GM23248 (cell line): ENCODE data around the gene FKBP1A. TPM values are rescaled to one million over a fixed set of nuclear protein-coding genes. Genes with fewer than 3 reads are reported as not detected.

Experiments used
- DNase-seq: peaks from one replicate; pipeline ENCODE4 v3.0.0-alpha.2; 2015
- H2AFZ ChIP-seq: fragments of 200-600 bp; sonication (generic); 2 replicates; pipeline ENCODE4 v1.6.1; 2016; ENCODE audit warnings: antibody characterized with exemption
- H3F3A ChIP-seq: fragments of 200-600 bp; sonication (generic); 2 replicates; pipeline ENCODE4 v1.6.1; 2016; ENCODE audit warnings: mild to moderate bottlenecking, antibody characterized with exemption, mixed run types; ENCODE audit not compliant: insufficient read depth
- H3K27ac ChIP-seq: fragments of 200-600 bp; sonication (generic); 2 replicates; pipeline ENCODE4 v1.5.1; 2016; ENCODE audit warnings: mild to moderate bottlenecking
- H3K27me3 ChIP-seq: fragments of 200-600 bp; sonication (generic); replicated peaks from 2 replicates; pipeline ENCODE4 v1.6.1; 2016; ENCODE audit warnings: mild to moderate bottlenecking; ENCODE audit not compliant: insufficient read depth
- H3K36me3 ChIP-seq: fragments of 200-600 bp; sonication (generic); 2 replicates; pipeline ENCODE4 v1.6.1; 2016; ENCODE audit warnings: low read depth, mild to moderate bottlenecking
- H3K4me1 ChIP-seq: fragments of 200-600 bp; sonication (generic); 2 replicates; pipeline ENCODE4 v1.6.1; 2016; ENCODE audit warnings: mild to moderate bottlenecking; ENCODE audit not compliant: insufficient read depth
- H3K4me2 ChIP-seq: fragments of 200-600 bp; sonication (generic); one replicate; pipeline ENCODE4 v1.6.1; 2016; ENCODE audit warnings: mild to moderate bottlenecking; ENCODE audit not compliant: unreplicated experiment
- H3K4me3 ChIP-seq: fragments of 200-600 bp; sonication (generic); 2 replicates; pipeline ENCODE4 v1.5.1; 2016; ENCODE audit warnings: mild to moderate bottlenecking
- H3K79me2 ChIP-seq: fragments of 200-600 bp; sonication (generic); 2 replicates; pipeline ENCODE4 v1.6.1; 2016; ENCODE audit warnings: mild to moderate bottlenecking; ENCODE audit not compliant: insufficient read depth
- H3K9ac ChIP-seq: fragments of 200-600 bp; sonication (generic); 2 replicates; pipeline ENCODE4 v1.6.1; 2016; ENCODE audit warnings: mild to moderate bottlenecking
- H3K9me2 ChIP-seq: fragments of 200-600 bp; sonication (generic); 2 replicates; pipeline ENCODE4 v1.6.1; 2016; ENCODE audit warnings: mixed run types, mild to moderate bottlenecking, moderate library complexity; ENCODE audit not compliant: insufficient read depth
- H3K9me3 ChIP-seq: fragments of 200-600 bp; sonication (generic); one replicate; pipeline ENCODE4 v1.6.1; 2017; ENCODE audit warnings: low read depth
- H4K20me1 ChIP-seq: fragments of 200-600 bp; sonication (generic); 2 replicates; pipeline ENCODE4 v1.6.0; 2016; ENCODE audit not compliant: insufficient read depth
- EZH2 ChIP-seq: fragments of 200-600 bp; sonication (generic); IDR thresholded peaks from 2 replicates; pipeline ENCODE4 v1.6.1; 2018; ENCODE audit warnings: antibody characterized with exemption, mild to moderate bottlenecking; ENCODE audit not compliant: insufficient read depth, poor library complexity, severe bottlenecking
- EZH2phosphoT487 ChIP-seq: fragments of 200-600 bp; sonication (generic); IDR thresholded peaks from 2 replicates; pipeline ENCODE4 v1.6.1; 2018; ENCODE audit warnings: antibody characterized with exemption, moderate library complexity, mild to moderate bottlenecking, low read depth; ENCODE audit not compliant: insufficient read depth
- WGBS, 2 experiments: methylation state at CpG; one replicate each; pipeline ENCODE4 v1.1.6; 2015 to 2017; ENCODE audit warnings: low lambda C conversion rate in 2 of 2, low coverage in 1 of 2; ENCODE audit errors: missing lambda C conversion rate in 2 of 2; 5-methylcytosine and 5-hydroxymethylcytosine counted together
- in situ Hi-C: fragments of 300-500 bp; cut with MboI; formaldehyde crosslinking; loops from 2 replicates; pipeline ENCODE4 v1.15.0; 2020
- polyA plus RNA-seq: library from polyadenylated mRNA; unstranded; fragments of >200 nt; fragmentation: Nextera tagmentation; extraction: Ambion mirVana; gene quantifications from 2 replicates; pipeline ENCODE4 v1.2.1, GENCODE V29; 2016
- total RNA-seq: library from RNA; depleted of rRNA; stranded (reverse); fragments of >200 nt; shearing (Covaris generic); gene quantifications from 2 replicates; pipeline ENCODE4 v1.2.3, GENCODE V29; 2014

Gene FKBP1A
- total and polyA plus RNA-seq, 2 experiments from 2014 or later, result 162 to 844 TPM

DNA sequence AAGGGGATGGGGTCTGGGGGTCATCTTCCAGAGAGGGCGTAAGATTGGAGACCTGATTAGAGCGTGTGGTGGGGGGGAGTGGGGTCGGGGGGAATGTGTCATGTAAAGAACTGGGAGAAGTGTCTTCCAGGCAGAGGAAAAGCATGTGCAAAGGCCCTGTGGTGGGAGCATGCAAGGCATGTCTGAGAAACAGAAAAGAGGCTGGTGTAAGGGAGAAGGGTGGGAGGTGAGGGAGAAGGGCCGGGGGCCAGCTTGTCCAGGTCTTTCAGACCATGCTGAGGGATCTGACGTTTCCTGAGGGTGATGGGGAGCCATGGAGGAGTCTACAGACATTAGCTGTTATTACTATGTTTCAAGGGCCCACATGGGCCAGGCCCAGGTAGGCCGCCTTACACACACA lies 30.4 kb upstream of the FKBP1A start:
- H3K9me3 ChIP-seq, result no peaks in the 10 kb centered on the region
- no peaks in the 10 kb centered on the region for H3K27me3 ChIP-seq
- no peaks in the 10 kb centered on the region for H3K9me2 ChIP-seq
- H2AFZ ChIP-seq, result peak overlapping the region; percentile 50
- H3K4me2 ChIP-seq, result no peak overlapping the region
- peaks cover 9% of the 10 kb centered on the region for H3F3A ChIP-seq
- no peak overlapping the region for H3K27ac ChIP-seq
- no peak for TF ChIP-seq EZH2
- no peak for TF ChIP-seq EZH2phosphoT487
- no peaks in the 10 kb centered on the region for H3K36me3 ChIP-seq
- no peak for DNase-seq
- H3K9ac ChIP-seq, result no peak overlapping the region
- peaks cover 9% of the 10 kb centered on the region for H3K4me1 ChIP-seq
- H3K4me3 ChIP-seq, result no peak overlapping the region
- in situ Hi-C loops, result no loop called here
- WGBS, 2 experiments, result 87 to 92% methylated on average over 6 of the region's 6 CpGs
- H4K20me1 ChIP-seq, result no peaks in the 10 kb centered on the region
- no peaks in the 10 kb centered on the region for H3K79me2 ChIP-seq

DNA sequence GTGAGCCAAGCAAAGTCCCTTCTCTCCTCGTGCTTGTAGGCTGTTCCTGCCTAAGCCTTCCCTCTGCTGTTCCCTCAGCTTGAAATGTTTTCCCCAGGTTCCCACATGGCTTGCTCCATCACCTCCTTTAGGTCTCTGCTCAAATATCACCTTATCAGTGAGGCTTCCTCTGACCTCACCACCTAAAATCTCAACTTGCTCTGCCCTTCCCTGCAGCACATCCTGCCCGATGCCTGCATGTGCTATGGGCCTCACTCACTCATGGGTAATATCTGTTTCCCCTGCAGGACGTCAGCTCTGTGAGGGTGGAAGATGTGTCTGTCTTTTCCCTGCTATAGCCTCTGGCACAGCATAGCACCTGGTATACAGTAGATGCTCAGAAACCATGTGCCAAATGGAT lies 29.9 kb upstream of the FKBP1A start:
- no peaks in the 10 kb centered on the region for H3K36me3 ChIP-seq
- H3K4me3 ChIP-seq, result no peak overlapping the region
- H3K9me3 ChIP-seq, result no peaks in the 10 kb centered on the region
- H3K27ac ChIP-seq, result no peak overlapping the region
- no peak overlapping the region for H3K9ac ChIP-seq
- no peaks in the 10 kb centered on the region for H3K27me3 ChIP-seq
- WGBS, 2 experiments, result 54 to 60% methylated on average over 3 of the region's 3 CpGs
- H3K4me1 ChIP-seq, result peaks cover 13% of the 10 kb centered on the region
- H3F3A ChIP-seq, result peaks cover 14% of the 10 kb centered on the region
- in situ Hi-C loops, result no loop called here
- no peaks in the 10 kb centered on the region for H3K79me2 ChIP-seq
- TF ChIP-seq EZH2 (no peak), EZH2phosphoT487 (no peak)
- DNase-seq, result no peak
- no peak overlapping the region for H3K4me2 ChIP-seq
- no peaks in the 10 kb centered on the region for H3K9me2 ChIP-seq
- H4K20me1 ChIP-seq, result no peaks in the 10 kb centered on the region
- no peak overlapping the region for H2AFZ ChIP-seq

DNA sequence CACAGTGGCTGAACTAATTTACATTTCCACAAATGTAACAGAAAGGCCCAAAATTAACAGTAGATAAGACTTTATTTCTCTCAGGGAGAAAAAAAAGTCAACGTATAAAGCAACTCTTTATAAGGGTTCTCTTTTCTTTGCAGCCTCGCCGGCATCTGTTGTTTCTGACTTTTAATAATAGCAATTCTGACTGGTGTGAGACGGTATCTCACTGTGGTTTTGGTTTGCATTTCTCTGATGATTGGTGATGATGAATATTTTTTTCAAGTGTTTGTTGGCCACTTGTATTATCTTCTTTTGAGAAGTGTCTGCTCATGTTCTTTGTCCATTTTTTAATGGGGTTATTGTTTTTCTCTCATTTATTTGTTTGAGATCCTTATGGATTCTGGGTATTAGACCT lies 27.2 kb upstream of the FKBP1A start:
- Histone ChIP-seq H3F3A (peaks cover 36% of the 10 kb centered on the region), H3K36me3 (no peaks in the 10 kb centered on the region), H3K4me1 (peaks cover 38% of the 10 kb centered on the region), H4K20me1 (no peaks in the 10 kb centered on the region), H3K4me3 (no peak overlapping the region), H3K27ac (no peak overlapping the region), H3K27me3 (no peaks in the 10 kb centered on the region), H3K9me2 (no peaks in the 10 kb centered on the region), H3K79me2 (no peaks in the 10 kb centered on the region), H3K9ac (no peak overlapping the region), H2AFZ (no peak overlapping the region), H3K4me2 (no peak overlapping the region), H3K9me3 (no peaks in the 10 kb centered on the region)
- no peak for DNase-seq
- TF ChIP-seq EZH2phosphoT487 (no peak), EZH2 (no peak)
- in situ Hi-C loops, result no loop called here
- WGBS, 2 experiments, result 91 to 96% methylated on average over 4 of the region's 4 CpGs

DNA sequence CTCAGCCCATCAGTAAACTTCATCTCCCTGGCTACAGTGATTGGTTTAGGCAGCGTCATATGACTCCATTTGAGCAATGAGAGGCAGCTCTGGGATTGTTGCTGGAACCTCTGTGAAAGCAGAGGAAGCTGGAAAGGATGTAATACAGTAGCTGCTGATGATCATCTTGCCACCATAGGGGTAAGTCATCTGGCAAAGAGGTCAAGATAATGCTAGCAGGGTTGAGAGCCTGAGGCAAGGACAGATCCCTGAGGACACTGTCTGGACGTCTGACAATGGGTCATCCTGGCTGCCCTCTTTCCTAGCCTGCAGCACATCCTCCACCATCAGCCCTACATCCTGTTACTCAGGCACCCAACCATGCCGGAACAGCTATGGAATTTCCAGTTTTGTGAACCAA lies 25.5 kb upstream of the FKBP1A start:
- in situ Hi-C loops, result no loop called here
- no peak for TF ChIP-seq EZH2
- TF ChIP-seq EZH2phosphoT487, result no peak
- Histone ChIP-seq H3K4me3 (no peak overlapping the region), H3K9me3 (no peaks in the 10 kb centered on the region), H3K4me1 (peaks cover 44% of the 10 kb centered on the region), H3K9ac (peak overlapping the region; percentile 26; the same call in 1 of the 2 replicates), H3K27me3 (no peaks in the 10 kb centered on the region), H4K20me1 (no peaks in the 10 kb centered on the region), H3F3A (peaks cover 36% of the 10 kb centered on the region), H3K79me2 (no peaks in the 10 kb centered on the region), H3K9me2 (no peaks in the 10 kb centered on the region), H2AFZ (peak overlapping the region; percentile 19), H3K36me3 (no peaks in the 10 kb centered on the region), H3K4me2 (peak overlapping the region; percentile 39), H3K27ac (peak overlapping the region; percentile 86)
- DNase-seq, result peak; percentile 72
- 35 to 36% methylated on average over 3 of the region's 3 CpGs for WGBS, 2 experiments

DNA sequence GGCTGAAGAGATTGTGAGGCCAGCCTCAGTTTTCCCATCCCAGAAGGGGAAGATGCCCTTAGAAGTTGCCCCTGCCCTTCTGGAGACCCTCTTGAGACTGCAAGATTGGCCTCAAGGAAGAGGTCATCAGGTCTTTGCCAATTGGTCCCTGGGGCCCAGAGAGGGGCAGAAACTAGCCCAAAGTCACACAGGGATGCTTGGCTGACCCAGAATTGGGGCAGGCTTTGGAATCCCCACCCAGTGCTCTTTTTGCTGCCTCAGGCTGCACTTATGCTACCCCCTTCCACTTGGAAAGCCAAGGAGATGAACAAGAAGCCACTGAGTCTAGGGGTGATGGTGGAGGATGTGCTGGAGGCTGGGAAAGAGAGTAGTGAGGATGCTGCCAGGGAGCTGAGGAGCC lies 24.9 kb upstream of the FKBP1A start:
- DNase-seq, result no peak
- peaks cover 36% of the 10 kb centered on the region for H3F3A ChIP-seq
- H3K4me1 ChIP-seq, result peaks cover 44% of the 10 kb centered on the region
- H2AFZ ChIP-seq, result no peak overlapping the region
- H4K20me1 ChIP-seq, result no peaks in the 10 kb centered on the region
- no peaks in the 10 kb centered on the region for H3K27me3 ChIP-seq
- H3K27ac ChIP-seq, result peak overlapping the region; percentile 86
- peak overlapping the region; percentile 10 for H3K4me2 ChIP-seq
- H3K36me3 ChIP-seq, result no peaks in the 10 kb centered on the region
- H3K9me3 ChIP-seq, result no peaks in the 10 kb centered on the region
- in situ Hi-C loops, result no loop called here
- H3K9ac ChIP-seq, result peak overlapping the region; percentile 26; the same call in 1 of the 2 replicates
- no peaks in the 10 kb centered on the region for H3K9me2 ChIP-seq
- TF ChIP-seq EZH2, result no peak
- TF ChIP-seq EZH2phosphoT487, result no peak
- H3K4me3 ChIP-seq, result no peak overlapping the region
- no peaks in the 10 kb centered on the region for H3K79me2 ChIP-seq
